ENCODE measurements around the gene DNM2. TPM values are rescaled to one million over a fixed set of nuclear protein-coding genes. Genes with fewer than 3 reads are reported as not detected.
A peak's percentile ranks its signal among the peaks of the same experiment; 100 is the strongest.

DNM2 gene
- total RNA-seq, 1 donor = 174 TPM

DNA sequence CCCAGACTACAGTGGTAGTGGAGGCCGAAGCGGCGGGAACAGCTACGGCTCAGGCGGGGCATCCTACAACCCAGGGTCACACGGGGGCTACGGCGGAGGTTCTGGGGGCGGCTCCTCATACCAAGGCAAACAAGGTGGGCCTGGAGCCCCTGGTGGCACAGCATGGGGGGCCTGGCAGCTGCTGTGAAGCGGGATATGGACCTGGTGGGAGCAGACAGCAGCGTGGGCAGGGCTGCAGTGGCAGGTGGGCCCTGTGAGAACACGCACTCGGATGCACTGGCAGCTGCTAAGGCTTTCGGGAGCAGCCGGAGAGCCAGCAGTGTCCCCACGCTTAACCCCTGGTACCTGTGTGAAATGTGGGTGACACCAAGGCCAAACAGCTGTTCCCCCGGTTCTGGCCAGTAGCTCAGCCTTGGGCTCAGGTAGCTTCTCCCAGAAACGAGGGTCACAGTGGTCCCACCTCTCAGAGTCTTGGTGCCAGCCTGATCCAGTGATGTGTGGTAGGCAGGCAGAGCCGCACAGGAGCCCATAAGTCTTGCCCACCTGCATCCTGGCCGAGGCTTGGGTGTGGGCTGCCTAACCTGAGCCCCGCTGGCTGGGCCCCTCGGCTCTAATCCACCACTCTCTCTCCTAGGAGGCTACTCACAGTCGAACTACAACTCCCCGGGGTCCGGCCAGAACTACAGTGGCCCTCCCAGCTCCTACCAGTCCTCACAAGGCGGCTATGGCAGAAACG lies 29.2 kb upstream of the DNM2 start:
- no peak for DNase-seq (ENCODE audit: low read depth in 2 of 3, low spot score in 2 of 3)

DNA sequence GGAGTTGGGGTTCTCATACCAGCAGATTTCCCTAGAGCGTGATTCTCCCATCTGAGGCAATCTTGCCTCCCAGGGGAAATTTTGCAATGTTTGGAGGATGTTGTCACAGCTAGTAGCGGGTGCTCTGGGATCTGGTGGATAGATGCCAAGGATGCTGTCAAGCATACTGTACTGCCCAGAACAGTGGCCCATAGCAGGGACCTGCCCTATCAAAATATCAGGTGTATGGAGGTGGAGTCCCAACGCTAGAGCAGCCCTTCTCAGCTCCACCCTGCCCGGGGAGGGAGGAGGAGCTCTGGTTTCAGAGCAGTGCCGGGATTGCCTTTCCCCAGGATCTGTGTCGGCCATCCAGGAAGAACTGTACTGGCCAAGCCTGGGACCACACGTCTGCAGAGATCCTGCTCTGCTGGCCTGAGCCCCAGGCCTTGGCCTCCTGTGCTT lies 27.5 kb upstream of the DNM2 start:
- no peak for DNase-seq (ENCODE audit: low read depth in 2 of 3, low spot score in 2 of 3)

DNA sequence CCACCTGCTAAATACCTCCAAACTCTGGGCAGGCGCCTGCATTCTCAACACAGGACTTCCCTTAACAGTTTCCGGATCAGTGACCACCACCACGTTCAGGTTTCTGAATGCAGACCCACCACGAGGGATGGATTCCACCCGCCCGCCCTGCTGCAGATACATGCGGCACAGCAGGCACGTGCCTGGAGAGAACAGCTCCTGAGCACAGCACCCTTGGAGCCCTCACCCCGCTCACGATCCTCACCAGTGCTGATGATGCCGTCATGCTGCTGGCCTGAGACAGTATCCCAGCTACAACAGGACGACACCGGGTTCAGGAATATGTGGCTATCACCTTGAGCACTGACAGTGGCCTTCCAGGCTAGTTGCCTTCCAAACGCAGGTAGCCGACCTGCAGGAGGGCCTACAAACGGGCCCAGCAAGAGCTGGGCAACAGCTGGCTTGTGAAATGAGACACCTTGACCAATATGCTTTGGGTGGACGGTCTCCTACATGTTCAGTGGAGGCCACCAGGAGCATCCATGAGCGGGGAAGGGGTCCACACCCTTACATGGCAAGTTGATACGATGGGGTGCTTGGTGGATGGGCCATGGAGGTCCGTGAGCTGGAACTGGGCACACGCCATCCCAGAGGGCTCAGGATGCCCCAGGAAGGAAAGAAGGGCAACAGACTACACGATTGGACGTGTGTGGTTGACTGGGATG lies 26.5 kb upstream of the DNM2 start:
- DNase-seq (ENCODE audit: low read depth in 2 of 3, low spot score in 2 of 3) = no peak

DNA sequence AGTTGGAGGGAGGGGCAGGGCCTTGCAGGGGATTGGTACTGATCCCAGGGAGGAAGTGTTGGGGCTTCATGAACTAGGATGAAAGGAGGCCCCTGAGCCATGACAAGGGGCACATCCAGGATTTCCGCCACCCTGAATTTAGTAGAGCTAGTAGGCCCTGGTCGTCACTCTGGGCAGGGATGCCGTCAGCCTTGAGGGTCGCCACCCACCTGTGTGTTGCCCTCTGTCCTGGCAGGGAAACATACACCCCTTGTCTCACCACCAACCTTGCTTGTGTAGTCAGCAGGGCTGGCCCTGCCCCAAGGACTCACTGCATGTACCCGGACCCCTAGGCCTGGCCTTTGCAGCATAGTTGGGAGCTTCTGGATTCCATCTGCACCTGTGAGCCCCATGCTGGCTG lies 26.0 kb upstream of the DNM2 start:
- DNase-seq (ENCODE audit: low read depth in 2 of 3, low spot score in 2 of 3) = no peak

DNA sequence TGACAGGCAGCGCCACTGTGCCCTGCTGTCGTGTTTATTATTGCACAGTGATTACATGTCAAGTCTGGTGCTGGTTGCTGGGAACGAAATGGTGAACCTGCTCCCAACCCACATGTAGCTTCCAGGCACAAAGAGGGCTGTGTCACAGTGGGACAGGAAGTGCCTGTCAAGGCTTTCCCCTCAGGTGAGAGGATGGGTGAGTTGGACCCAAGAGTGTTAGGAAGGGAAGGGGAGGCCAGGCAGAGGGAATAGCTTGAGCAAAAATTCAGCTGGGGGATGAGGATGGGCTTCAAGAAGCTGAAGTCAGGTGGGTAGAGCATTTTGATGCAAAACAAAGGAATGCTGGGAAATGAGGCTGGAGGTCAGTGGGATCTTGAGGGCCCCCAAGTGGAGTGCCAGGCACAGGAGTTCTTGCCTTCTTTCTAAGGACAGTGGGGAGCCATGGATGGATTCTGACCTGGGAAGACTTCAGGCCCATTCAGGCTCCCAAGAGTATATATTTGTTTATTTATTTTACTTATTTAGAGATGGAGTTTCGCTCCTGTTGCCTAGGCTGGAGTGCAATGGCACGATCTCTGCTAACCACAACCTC lies 25.1 kb upstream of the DNM2 start:
- no peak for DNase-seq (ENCODE audit: low read depth in 2 of 3, low spot score in 2 of 3)

DNA sequence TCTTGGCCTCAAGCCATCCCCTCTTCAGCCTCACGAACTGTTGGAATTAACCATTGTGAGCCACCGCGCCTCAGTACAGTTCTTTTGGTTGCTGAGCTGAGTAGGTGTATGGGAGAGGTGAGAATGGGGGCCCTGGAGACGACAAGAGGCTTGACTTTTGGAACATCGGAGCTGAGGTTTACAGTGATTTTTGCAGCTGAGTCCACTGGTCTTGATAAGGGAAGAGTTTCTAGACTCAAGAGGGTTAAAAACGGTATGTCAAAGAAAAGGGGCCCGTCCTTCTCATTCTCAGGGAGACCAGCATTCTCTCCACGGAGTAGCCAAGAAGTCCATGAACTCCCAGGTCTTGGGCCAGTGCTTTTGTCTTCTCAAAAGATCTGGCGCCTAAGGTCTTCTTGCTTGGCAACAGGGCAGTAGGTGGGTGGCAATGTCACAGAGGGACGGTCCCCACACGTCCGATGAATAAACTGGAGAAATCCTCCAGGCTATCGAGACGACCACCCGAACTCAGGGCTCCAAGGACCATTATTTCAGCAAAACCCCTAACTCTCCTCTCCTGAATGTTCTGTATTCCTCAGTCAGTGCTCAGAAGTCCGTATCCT lies 23.1 kb upstream of the DNM2 start:
- DNase-seq (ENCODE audit: low read depth in 2 of 3, low spot score in 2 of 3) = no peak

DNA sequence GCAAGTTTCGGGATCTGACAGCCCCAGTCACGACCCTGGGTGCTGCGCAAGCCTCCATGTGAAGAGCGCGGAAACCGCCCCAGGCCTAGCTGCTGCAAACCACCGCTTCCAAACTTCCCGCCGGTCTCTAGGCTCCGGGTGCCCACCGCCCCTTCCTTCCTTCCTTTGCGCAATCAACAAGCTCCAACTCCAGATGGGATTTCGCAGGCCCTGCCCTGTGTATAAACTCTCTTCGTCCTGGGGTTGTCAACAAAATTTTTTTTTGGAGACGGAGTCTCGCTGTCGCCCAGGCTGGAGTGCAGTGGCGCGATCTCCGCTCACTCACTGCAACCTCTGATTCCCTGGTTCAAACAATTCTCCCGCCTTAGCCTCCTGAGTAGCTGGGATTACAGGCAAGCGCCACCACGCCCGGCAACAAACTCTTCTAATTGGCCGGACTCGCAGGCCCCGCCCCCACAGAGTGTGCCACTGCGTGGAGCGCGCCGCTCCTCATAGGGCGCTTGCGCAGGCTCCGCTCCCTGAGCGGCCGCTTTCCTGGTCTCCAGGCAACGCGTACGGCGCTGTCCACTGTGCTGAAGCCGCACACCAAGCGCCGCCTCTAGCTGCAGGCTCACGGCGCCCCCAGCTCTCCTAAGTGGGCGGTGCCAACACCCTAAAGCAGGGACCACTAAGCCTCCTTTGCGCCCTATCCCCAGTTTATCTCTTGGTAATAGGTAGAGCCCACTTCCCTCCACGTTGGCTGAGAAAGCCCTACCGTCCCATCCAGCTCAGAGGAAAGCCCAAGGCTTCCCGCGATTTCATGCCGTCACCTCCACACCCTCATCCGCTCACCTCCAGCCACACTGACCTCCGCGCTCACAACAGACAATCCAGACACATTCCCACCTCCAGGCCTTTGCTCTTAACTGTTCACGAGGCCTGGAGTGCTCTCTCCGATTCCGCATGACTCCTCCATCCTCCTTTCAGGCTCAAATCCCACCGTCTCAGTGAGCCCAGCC lies 22.2 kb upstream of the DNM2 start:
- peak; percentile 74 to 95 (median 94) for DNase-seq (ENCODE audit: low read depth in 2 of 3, low spot score in 2 of 3)

DNA sequence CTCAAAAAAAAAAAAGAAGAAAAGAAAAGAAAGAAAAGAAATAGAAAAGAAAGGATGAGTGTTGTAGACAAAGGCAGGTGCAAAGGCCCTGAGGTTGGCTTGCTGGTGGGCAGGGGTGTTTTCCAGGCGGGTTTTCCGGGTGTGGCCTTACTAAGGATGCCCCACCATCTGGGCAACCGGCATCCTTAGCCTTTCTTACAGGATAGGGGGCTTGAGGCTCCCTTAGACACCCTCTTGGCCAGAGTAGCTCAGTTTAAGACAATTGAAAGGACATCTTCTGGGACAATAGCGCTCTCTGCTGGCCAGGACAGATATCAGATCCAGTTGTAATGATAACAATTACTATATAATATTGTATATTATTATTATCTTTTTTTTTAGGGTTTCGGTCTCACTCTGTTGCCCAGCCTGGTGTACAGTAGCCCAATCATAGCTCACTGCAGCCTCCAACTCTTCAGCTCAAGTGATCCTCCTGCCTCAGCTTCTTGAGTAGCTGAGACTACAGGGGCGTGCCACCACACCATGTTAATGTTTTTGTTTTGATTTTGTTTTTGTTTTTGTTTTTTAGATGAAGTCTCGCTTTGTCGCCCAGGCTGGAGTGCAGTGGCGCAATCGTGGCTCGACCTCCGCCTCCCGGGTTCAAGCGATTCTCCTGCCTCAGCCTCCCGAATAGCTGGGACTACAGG lies 18.1 kb upstream of the DNM2 start:
- DNase-seq (ENCODE audit: low read depth in 2 of 3, low spot score in 2 of 3) = peak; percentile 44 to 82 (median 68)

DNA sequence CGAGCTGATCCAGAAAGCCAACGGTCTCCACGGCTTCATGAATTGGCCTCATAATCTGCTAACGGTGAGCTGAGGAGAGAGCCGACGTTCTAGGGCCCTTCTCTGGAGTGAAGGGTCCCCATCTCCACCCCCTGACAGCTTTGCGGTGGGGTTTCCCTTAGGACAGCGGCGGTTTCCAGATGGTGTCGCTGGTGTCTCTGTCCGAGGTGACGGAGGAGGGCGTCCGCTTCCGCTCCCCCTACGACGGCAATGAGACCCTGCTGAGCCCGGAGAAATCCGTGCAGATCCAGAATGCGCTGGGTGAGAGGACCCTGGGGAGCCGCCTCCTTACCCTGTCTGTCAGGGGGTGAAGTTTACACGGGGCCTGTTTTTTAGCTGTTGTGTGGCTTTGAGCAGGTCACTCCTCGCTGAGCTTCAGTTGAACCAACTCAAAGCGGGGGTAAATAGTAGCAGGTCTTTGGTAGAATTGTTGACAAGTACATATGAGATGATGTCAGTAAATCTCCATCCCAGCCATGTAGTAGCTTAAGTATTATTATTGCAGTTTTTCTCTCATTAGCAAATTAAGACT lies 15.8 kb upstream of the DNM2 start:
- DNase-seq (ENCODE audit: low read depth in 2 of 3, low spot score in 2 of 3) = peak in 2 of 3 donors; percentile 18 to 37

DNA sequence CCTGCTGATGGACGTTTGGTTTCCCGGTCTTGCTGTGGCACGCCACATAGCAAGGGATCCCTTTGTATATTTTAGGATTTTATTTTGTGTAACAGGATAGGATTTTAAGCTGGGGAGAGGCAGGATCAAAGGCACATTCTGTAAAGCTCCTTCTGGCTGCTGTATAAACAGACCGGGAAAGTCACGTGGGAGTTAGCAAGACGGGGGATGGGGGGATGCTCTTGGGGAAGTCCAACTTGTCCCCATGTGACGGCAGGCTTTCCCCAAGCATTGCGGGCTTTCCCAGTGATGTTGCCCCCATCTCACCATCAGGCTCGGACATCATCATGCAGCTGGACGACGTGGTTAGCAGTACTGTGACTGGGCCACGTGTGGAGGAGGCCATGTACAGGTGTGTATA lies 10.9 kb upstream of the DNM2 start:
- no peak for DNase-seq (ENCODE audit: low read depth in 2 of 3, low spot score in 2 of 3)

DNA sequence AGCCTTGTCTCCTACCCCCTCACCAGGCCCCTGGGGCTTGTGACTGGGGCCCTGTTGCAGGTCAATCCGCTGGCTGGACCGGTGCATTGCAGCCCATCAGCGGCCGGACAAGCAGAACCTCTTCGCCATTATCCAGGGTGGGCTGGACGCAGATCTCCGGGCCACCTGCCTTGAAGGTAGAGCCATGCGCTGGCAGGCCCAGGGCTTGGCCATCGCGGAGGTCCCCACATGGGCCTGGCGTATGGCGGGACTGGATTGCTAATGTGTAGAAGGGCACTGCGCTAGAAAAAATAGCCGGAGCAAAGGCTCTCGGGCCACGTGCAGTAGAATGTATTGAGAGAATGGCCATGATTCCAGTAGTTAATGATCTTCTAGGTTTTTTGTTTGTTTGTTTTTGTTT lies 10.4 kb upstream of the DNM2 start:
- no peak for DNase-seq (ENCODE audit: low read depth in 2 of 3, low spot score in 2 of 3)

DNA sequence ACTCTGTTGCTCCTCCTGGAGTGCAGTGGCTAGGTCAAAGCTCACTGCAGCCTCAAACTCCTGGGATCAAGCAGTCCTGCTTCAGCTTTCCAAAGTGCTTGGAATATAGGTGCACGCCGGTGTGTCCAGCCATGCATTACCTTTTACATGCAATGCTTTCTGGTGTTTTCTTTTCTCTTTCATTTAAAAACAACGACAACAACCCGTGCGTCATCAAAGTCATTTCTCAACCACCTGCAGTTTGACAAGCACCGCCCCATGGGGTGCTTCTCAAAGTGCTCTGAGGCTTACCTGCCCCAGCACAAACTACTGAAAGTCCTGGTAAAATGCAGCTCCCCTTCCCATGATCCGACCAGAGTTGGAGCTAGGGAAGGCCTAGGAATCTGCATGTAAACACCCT lies 9.6 kb upstream of the DNM2 start:
- no peak for DNase-seq (ENCODE audit: low read depth in 2 of 3, low spot score in 2 of 3)

DNA sequence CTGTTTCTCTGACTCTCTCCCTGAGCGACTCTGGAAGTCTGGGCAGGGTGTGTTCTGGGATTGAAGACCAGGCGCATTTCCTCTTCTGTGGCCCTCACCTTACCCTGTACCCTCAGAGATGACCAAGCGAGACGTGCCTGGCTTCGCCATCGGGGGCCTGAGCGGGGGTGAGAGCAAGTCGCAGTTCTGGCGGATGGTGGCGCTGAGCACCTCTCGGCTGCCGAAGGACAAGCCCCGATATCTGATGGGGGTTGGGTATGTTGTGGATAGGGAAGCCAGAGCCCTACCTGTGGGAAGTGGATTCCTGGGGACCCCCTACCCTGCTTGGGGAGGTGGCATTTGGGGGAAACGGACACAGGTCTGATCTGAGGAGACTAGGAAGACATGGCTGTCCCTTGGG lies 5.8 kb upstream of the DNM2 start:
- DNase-seq (ENCODE audit: low read depth in 2 of 3, low spot score in 2 of 3) = no peak

DNA sequence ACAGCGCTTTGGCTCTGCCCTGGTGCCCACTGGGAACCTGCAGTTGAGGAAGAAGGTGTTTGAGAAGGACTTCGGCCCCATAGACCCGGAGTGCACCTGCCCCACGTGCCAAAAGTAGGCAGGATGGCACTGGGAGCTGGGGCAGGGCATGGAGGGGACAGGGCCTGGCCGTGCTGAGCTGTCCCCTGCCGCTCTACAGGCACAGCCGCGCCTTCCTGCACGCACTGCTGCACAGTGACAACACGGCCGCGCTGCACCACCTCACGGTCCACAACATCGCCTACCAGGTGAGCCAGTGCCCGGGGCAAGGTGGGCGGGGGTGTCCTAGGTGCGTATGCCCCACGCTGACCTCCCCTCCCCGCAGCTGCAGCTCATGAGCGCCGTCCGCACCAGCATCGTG lies 5.1 kb upstream of the DNM2 start:
- no peak for DNase-seq (ENCODE audit: low read depth in 2 of 3, low spot score in 2 of 3)

DNA sequence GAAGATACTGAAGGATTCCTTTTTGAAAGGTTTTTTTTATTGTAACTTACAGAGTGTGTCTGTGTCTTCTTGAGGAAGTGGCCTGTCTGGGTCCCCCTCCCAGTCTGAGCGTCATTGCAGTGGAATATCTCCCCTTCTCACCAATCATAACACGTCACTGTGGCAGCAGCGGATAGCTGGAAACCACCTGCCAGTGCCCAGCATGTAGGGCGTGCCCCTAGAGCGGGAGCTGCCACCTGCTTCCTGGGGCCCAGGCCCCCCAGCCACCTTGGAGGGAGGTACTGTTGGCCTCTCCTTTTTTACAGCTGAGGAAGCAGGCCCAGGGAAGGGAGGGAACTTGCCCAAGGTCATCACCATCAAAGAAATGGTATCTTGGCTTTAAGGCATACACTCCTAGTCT lies 4.6 kb upstream of the DNM2 start:
- peak in 2 of 3 donors; percentile 71 to 76 for DNase-seq (ENCODE audit: low read depth in 2 of 3, low spot score in 2 of 3)

DNA sequence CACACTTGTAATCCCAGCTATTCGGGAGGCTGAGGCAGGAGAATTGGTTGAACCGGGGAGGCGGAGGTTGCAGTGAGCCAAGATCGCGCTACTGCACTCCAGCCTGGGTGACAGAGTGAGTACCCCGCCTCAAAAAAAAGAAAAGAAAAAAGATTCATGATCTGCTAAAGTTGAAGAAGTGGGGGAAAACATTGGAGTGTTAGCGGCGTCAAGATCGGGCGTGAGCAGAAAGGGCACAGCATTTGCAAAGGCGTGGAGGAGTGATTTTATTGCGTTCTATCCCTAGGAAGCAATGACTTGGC lies 874 bp upstream of the DNM2 start:
- no peak for DNase-seq (ENCODE audit: low read depth in 2 of 3, low spot score in 2 of 3)

DNA sequence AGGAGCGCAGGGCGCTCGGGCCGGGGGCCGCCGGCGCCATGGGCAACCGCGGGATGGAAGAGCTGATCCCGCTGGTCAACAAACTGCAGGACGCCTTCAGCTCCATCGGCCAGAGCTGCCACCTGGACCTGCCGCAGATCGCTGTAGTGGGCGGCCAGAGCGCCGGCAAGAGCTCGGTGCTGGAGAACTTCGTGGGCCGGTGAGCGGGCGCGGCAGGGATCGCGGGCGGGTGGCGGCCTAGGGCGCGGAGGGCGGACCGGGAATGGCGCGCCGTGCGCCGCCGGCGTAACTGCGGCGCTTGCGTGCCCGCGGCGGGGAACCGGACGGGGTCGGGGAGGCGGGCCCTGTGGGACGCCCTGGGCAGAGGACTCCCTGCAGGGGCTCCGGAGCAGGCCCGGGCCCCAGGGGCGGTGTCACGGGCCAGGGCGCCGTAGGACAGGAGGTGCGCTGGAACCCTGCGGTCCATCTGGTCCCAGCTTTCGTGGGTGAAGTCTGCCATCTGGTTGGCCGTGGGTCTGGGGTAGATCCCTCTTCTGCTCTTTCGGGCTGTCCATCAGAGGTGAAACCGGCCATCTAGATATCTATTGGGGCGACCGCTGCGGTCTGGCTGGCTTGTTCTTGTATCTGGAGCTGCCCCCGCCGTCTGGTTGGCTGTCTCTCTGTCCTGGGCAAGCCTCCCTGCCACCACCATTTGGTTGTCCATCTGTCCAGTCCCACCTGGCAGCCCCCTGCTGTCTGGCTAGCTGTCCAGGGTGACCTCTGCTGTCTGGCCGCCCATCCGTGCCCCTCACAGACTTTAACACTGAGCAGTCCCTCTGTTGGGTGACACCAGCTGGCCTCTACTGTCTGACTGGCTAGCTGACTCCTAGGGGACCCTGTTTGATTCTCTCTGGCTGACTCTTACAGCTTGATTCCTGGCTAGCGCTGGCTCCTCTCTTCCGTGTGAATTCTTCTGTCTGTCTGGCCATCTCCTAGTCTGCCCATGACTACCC lies 622 bp downstream of the DNM2 start:
- DNase-seq (ENCODE audit: low read depth in 2 of 3, low spot score in 2 of 3) = peak; percentile 33 to 46 (median 35)

DNA sequence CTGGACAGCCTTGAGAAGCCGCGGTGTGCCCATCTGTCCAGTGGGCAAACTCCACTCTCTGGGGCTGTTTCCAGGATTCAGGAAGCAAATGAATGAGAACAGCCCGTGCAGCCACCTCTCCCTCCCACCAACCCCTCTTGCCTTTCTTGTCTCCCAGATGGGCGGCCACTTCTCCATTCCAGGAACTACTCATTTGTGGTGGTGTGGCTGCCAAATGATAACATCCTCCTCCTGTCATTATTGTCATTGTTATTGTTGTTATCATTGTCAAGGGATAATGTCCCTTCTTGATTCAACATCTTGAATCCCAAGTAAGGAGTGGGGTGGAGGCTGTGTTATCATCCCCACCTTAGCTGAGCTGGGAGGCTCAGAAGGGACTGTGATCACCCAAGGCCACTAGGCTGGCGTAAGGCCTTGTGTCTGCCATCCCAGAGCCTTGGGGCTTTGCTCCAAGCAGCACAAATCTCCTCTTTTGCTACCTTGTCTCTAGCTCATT lies 1.6 kb downstream of the DNM2 start:
- DNase-seq (ENCODE audit: low read depth in 2 of 3, low spot score in 2 of 3) = peak in 1 of 3 donors; percentile 23
